NCI-H1694 (cell line): ENCODE measurements around the gene TRDN.
"Not testable (repeated sequence)": the region's sequence is repeated elsewhere in the genome, so short reads cannot be mapped to it uniquely, and the experiment has no call there.

Experiments
- DNase-seq: peaks from one replicate; lab custom pipeline; 2025; lab: John Stamatoyannopoulos, UW

Gene TRDN

GRCh38 chr6:123629258-123629941, 7.3 kb downstream of the TRDN start:
- DNase-seq, result no peak

- no peak for DNase-seq
Measured at GRCh38 chr6:123625696-123626095, 11.1 kb downstream of the TRDN start.

- no peak for DNase-seq
Measured at GRCh38 chr6:123622780-123623179, 14.0 kb downstream of the TRDN start.

GRCh38 chr6:123619156-123619555, 17.6 kb downstream of the TRDN start:
- no peak for DNase-seq

GRCh38 chr6:123616942-123617341, 19.8 kb downstream of the TRDN start:
- no peak for DNase-seq

GRCh38 chr6:123616016-123616415, 20.7 kb downstream of the TRDN start:
- no peak for DNase-seq

GRCh38 chr6:123610779-123611178, 26.0 kb downstream of the TRDN start:
- DNase-seq, result no peak

- no peak for DNase-seq
Measured at GRCh38 chr6:123604067-123604466, 32.7 kb downstream of the TRDN start.

GRCh38 chr6:123598011-123598410, 38.7 kb downstream of the TRDN start:
- DNase-seq, result no peak

GRCh38 chr6:123594776-123595175, 42.0 kb downstream of the TRDN start:
- no peak for DNase-seq

- DNase-seq, result no peak
Measured at GRCh38 chr6:123592426-123592825, 44.3 kb downstream of the TRDN start.

- no peak for DNase-seq
Measured at GRCh38 chr6:123589973-123590372, 46.8 kb downstream of the TRDN start.

- no peak for DNase-seq
Measured at GRCh38 chr6:123589317-123589716, 47.4 kb downstream of the TRDN start.

- DNase-seq, result no peak
Measured at GRCh38 chr6:123588546-123588895, 48.2 kb downstream of the TRDN start.

GRCh38 chr6:123587838-123588545, 48.8 kb downstream of the TRDN start:
- no peak for DNase-seq

GRCh38 chr6:123587407-123587806, 49.3 kb downstream of the TRDN start:
- not testable (repeated sequence) for DNase-seq

- DNase-seq, result no peak
Measured at GRCh38 chr6:123580331-123580730, 56.4 kb downstream of the TRDN start.

GRCh38 chr6:123575188-123575587, 61.6 kb downstream of the TRDN start:
- DNase-seq, result no peak

- DNase-seq, result no peak
Measured at GRCh38 chr6:123570813-123571684, 65.7 kb downstream of the TRDN start.

- no peak for DNase-seq
Measured at GRCh38 chr6:123569575-123569974, 67.2 kb downstream of the TRDN start.

GRCh38 chr6:123565529-123565928, 71.2 kb downstream of the TRDN start:
- DNase-seq, result no peak

- peak; percentile 22 for DNase-seq
Measured at GRCh38 chr6:123564361-123564760, 72.4 kb downstream of the TRDN start.

- DNase-seq, result no peak
Measured at GRCh38 chr6:123562677-123563076, 74.1 kb downstream of the TRDN start.
